Muscle of arm (tissue), 12 donors: ENCODE measurements around the gene TFDP1. TPM values are rescaled to one million over a fixed set of nuclear protein-coding genes. Genes with fewer than 3 reads are reported as not detected.
"Not testable (repeated sequence)": the region's sequence is repeated elsewhere in the genome, so short reads cannot be mapped to it uniquely, and the experiment has no call there.

ENCODE experiments used
- DNase-seq: peaks from one replicate; pipeline ENCODE4 v3.0.0-alpha.2; 2013
- polyA plus RNA-seq, 12 donors: library from polyadenylated mRNA; unstranded; fragments of 120-200 nt; gene quantifications; one replicate each; pipeline ENCODE4 v1.2.1, GENCODE V29; 2013; ENCODE audit not compliant: insufficient read length in 12 of 12

The TFDP1 gene
- polyA plus RNA-seq, 12 donors, result 46.7 to 69.4 (median 59.0) TPM; not detected in 1

GRCh38 chr13:113564331-113565023 lies 20.1 kb upstream of the TFDP1 start:
- no peak for DNase-seq

GRCh38 chr13:113565526-113566226 lies 18.9 kb upstream of the TFDP1 start:
- no peak for DNase-seq

- no peak for DNase-seq
Measured at GRCh38 chr13:113566227-113566561, 18.4 kb upstream of the TFDP1 start.

GRCh38 chr13:113567681-113568080 lies 16.9 kb upstream of the TFDP1 start:
- DNase-seq, result no peak

GRCh38 chr13:113573065-113573464 lies 11.5 kb upstream of the TFDP1 start:
- no peak for DNase-seq

GRCh38 chr13:113576597-113576996 lies 8.0 kb upstream of the TFDP1 start:
- no peak for DNase-seq

- DNase-seq, result no peak
Measured at GRCh38 chr13:113577881-113578435, 6.6 kb upstream of the TFDP1 start.

- DNase-seq, result no peak
Measured at GRCh38 chr13:113579686-113580085, 4.9 kb upstream of the TFDP1 start.

GRCh38 chr13:113581871-113582270 lies 2.7 kb upstream of the TFDP1 start:
- no peak for DNase-seq

- DNase-seq, result no peak
Measured at GRCh38 chr13:113582841-113583631, 1.5 kb upstream of the TFDP1 start.

GRCh38 chr13:113584870-113585671 lies 518 bp downstream of the TFDP1 start:
- DNase-seq, result no peak

- no peak for DNase-seq
Measured at GRCh38 chr13:113585896-113586295, 1.3 kb downstream of the TFDP1 start.

- no peak for DNase-seq
Measured at GRCh38 chr13:113586661-113587479, 2.3 kb downstream of the TFDP1 start.

- DNase-seq, result no peak
Measured at GRCh38 chr13:113588394-113589111, 4.0 kb downstream of the TFDP1 start.

- DNase-seq, result no peak
Measured at GRCh38 chr13:113589251-113589960, 4.9 kb downstream of the TFDP1 start.

GRCh38 chr13:113589961-113590339 lies 5.4 kb downstream of the TFDP1 start:
- no peak for DNase-seq

GRCh38 chr13:113591750-113592149 lies 7.2 kb downstream of the TFDP1 start:
- no peak for DNase-seq

GRCh38 chr13:113592571-113592970 lies 8.0 kb downstream of the TFDP1 start:
- no peak for DNase-seq

GRCh38 chr13:113594066-113594821 lies 9.7 kb downstream of the TFDP1 start:
- DNase-seq, result not testable (repeated sequence)
